MG63 (cell line): ENCODE data around the gene GPSM1. TPM values are rescaled to one million over a fixed set of nuclear protein-coding genes. Genes with fewer than 3 reads are reported as not detected.

ENCODE experiments used
- total RNA-seq: library from RNA; depleted of rRNA; stranded (reverse); fragments of >200 nt; shearing (Covaris generic); gene quantifications from 2 replicates; pipeline ENCODE4 v1.2.3, GENCODE V29; 2014; ENCODE audit warnings: low replicate concordance; rRNA removed

The GPSM1 gene
- total RNA-seq, 1 experiment from 2014 or later, result 46.3 TPM

Other genes starting within 250 kb of the GPSM1 start
- gene NACC2, start 232.2 kb upstream of the GPSM1 start, total RNA-seq, result 13.4 and 22.4 TPM in 2 replicates
- gene TMEM250, start 208.7 kb upstream of the GPSM1 start, total RNA-seq, result 62.5 and 78.4 TPM in 2 replicates
- gene LHX3, start 122.4 kb upstream of the GPSM1 start, total RNA-seq, result not detected in 2 replicates
- gene QSOX2, start 81.7 kb upstream of the GPSM1 start, total RNA-seq, result 22.7 and 28.2 TPM in 2 replicates
- 0.02 TPM in 1 of 2 replicates, not detected in the other for gene CCDC187, start 23.4 kb upstream of the GPSM1 start, total RNA-seq
- 15.2 and 47.9 TPM in 2 replicates for gene DNLZ, start 36.2 kb downstream of the GPSM1 start, total RNA-seq
- gene CARD9, start 46.1 kb downstream of the GPSM1 start, total RNA-seq, result 1.7 TPM in 1 of 2 replicates, not detected in the other
- gene SNAPC4, start 72.6 kb downstream of the GPSM1 start, total RNA-seq, result 9.1 and 14.1 TPM in 2 replicates
- 65.6 and 95.9 TPM in 2 replicates for gene ENTR1, start 83.1 kb downstream of the GPSM1 start, total RNA-seq
- 56.3 and 83.7 TPM in 2 replicates for gene PMPCA, start 83.1 kb downstream of the GPSM1 start, total RNA-seq
- gene INPP5E, start 112.3 kb downstream of the GPSM1 start, total RNA-seq, result 2.9 and 10.4 TPM in 2 replicates
- 4.3 and 7.5 TPM in 2 replicates for gene SEC16A, start 155.5 kb downstream of the GPSM1 start, total RNA-seq
- 4.4 and 4.7 TPM in 2 replicates for gene NOTCH1, start 218.5 kb downstream of the GPSM1 start, total RNA-seq